ENCODE results near the gene WFS1. TPM values are rescaled to one million over a fixed set of nuclear protein-coding genes. Genes with fewer than 3 reads are reported as not detected.

The WFS1 gene
- total RNA-seq, 2 donors from 2014 or later, result 77.9 to 131 TPM

DNA sequence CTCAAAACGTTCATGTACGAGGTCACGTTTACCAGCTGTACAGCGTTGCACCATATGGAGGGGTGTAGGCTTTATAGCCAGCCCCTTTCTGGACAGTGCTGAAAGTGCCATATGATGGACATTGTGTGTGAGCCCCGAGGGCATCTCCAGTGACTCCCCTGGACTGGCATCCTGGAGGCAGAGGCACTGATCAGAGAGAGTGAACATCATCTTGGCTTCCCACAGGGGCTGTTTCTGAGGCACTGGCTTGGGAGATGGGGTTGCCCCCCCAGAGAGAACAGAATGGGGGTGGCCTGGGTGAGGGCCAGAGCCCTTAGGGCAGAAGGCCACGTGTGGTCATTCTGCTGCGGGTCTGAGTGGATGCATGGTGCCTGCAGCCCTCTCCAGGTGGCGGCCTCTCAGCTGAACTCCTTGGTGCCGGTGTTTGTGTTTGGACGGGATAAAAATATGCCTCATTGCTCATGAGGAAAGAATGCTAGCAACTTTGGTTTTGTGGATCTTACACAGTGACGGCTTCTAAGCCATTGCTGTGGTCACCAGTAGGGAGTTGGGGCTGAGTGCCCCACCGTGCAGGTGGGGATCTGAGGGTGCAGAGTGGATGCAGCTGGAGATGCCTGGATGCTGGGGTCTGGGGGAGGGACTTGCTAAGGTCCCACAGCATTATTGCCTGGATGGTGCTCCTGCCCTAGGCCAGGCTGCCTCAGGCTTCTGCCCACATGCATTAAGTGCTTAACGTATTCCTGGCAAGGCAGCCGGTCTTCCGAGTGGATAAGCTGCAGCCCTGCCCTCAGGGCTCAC is 3.4 kb downstream of the WFS1 start:
- peaks cover 56 to 84% of the 10 kb centered on the region in 2 donors for H3K4me1 ChIP-seq (ENCODE audit: control insufficient read depth in 1 of 2, low read depth in 2 of 2)
- H3K27ac ChIP-seq, result peak overlapping the region; percentile 92 to 96

DNA sequence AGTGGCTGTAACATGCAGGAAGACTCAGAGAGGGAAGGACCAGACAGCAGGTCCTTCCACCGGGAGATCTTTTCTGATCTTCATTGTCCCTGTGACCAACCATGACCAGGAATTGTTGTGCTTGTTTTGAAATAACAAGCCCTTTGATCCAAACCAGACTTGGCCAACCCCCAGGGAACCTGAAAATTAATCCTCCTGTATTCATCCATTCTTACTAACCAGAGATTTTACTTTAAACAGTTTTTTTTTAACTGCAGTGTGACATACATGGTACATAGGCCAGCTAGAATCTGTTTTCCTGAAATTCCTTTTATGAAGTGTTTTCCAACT is 4.0 kb downstream of the WFS1 start:
- Histone ChIP-seq H3K4me1 (ENCODE audit: control insufficient read depth in 1 of 2, low read depth in 2 of 2) (peaks cover 62 to 88% of the 10 kb centered on the region in 2 donors), H3K4me3 (peak overlapping the region; percentile 83), H3K27me3 (replicated peaks; ENCODE audit: insufficient read depth) (no peaks in the 10 kb centered on the region), H3K36me3 (no peaks in the 10 kb centered on the region), H3K27ac (peak overlapping the region; percentile 92 to 96), H3K9me3 (no peaks in the 10 kb centered on the region)
- DNase-seq (ENCODE audit: low spot score), result no peak
- no peak for ATAC-seq (ENCODE audit: insufficient number of reproducible peaks, low FRiP score, low read depth)
- TF ChIP-seq, protein P1, sequence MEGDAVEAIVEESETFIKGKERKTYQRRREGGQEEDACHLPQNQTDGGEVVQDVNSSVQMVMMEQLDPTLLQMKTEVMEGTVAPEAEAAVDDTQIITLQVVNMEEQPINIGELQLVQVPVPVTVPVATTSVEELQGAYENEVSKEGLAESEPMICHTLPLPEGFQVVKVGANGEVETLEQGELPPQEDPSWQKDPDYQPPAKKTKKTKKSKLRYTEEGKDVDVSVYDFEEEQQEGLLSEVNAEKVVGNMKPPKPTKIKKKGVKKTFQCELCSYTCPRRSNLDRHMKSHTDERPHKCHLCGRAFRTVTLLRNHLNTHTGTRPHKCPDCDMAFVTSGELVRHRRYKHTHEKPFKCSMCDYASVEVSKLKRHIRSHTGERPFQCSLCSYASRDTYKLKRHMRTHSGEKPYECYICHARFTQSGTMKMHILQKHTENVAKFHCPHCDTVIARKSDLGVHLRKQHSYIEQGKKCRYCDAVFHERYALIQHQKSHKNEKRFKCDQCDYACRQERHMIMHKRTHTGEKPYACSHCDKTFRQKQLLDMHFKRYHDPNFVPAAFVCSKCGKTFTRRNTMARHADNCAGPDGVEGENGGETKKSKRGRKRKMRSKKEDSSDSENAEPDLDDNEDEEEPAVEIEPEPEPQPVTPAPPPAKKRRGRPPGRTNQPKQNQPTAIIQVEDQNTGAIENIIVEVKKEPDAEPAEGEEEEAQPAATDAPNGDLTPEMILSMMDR (IDR thresholded peaks at IDR 0.05), result no peak

More for the DNA sequence above, 3.4 kb downstream of the WFS1 start:
- no peak for DNase-seq (ENCODE audit: low spot score)
- TF ChIP-seq, protein P1 (IDR thresholded peaks at IDR 0.05), result no peak
- Histone ChIP-seq H3K9me3 (no peaks in the 10 kb centered on the region), H3K27me3 (replicated peaks; ENCODE audit: insufficient read depth) (no peaks in the 10 kb centered on the region), H3K36me3 (no peaks in the 10 kb centered on the region), H3K4me3 (peak overlapping the region; percentile 83)
- ATAC-seq (ENCODE audit: insufficient number of reproducible peaks, low FRiP score, low read depth), result peak; percentile 57

DNA sequence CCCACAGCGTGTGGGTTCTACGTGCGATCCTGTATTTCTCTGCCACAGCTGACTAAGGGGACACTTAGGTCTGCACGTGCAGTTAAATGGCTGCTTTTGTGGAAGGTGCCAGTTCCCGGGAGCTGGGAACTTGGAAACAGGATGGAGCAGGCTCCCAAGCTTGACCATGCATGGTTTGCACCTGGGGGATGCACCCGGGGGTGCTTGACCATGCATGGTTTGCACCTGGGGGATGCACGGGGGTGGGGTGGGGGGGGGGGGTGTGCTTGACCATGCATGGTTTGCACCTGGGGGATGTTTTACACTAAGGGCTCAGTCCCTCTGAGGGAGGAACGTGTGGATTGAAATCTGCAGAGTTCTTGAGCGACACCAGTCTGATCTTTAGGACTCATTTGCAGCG is 5.7 kb downstream of the WFS1 start:
- H3K27me3 ChIP-seq (replicated peaks; ENCODE audit: insufficient read depth), result no peaks in the 10 kb centered on the region
- H3K27ac ChIP-seq, result peak overlapping the region in 1 of 2 donors; percentile 39
- no peaks in the 10 kb centered on the region for H3K36me3 ChIP-seq
- H3K9me3 ChIP-seq, result no peaks in the 10 kb centered on the region
- no peak for DNase-seq (ENCODE audit: low spot score)
- no peak for ATAC-seq (ENCODE audit: insufficient number of reproducible peaks, low FRiP score, low read depth)
- H3K4me1 ChIP-seq (ENCODE audit: control insufficient read depth in 1 of 2, low read depth in 2 of 2), result peaks cover 61 to 97% of the 10 kb centered on the region in 2 donors
- TF ChIP-seq, protein P1 (IDR thresholded peaks at IDR 0.05), result no peak
- no peak overlapping the region for H3K4me3 ChIP-seq

DNA sequence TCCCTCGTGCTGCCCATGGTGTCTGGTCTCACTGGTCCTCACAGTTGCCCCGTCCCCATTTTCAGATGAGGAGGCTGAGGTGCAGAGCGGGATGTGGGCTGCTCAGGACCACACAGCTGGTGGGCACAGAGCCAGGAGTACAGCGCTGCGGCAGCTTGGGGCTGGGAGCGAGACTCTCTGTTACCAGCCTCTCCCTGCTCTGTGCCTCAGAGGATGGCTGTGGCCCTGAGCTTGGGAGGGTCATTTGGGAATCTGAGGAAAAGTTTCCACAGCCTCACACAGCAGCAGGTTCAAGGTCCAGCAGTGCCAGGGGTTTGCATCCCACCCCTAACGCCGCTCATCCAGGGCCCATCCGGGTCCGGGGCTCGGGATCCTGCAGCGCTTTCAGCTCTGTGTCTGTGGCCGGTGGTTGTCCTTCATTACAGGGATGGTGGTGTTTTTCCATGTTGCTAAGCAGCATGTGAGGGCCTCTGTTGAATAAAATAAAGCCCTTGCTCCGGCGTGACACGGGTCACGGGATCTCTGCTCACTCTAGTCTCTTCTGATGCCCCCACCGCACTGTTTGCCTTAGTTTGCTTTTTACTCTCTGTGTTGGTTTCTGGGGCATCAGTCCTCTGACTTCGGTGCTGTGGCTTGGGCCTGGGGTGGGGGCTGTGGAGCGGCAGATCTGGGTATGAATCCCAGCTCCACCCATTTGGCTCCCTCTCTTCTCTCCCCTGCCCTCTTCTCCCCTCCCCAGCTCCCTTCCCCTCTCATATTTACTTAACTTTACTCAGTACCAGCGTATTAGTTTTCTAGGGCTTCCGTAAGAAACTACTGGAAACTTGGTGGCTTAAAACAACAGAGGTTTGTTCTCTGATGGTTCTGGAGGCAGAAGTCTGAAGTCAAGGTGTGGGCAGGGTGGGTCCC is 6.5 kb downstream of the WFS1 start:
- H3K27ac ChIP-seq, result peak overlapping the region; percentile 21 to 61
- no peaks in the 10 kb centered on the region for H3K36me3 ChIP-seq
- peak; percentile 2 for ATAC-seq (ENCODE audit: insufficient number of reproducible peaks, low FRiP score, low read depth)
- peak overlapping the region; percentile 24 for H3K4me3 ChIP-seq
- no peaks in the 10 kb centered on the region for H3K27me3 ChIP-seq (replicated peaks; ENCODE audit: insufficient read depth)
- DNase-seq (ENCODE audit: low spot score), result no peak
- peaks cover 53 to 93% of the 10 kb centered on the region in 2 donors for H3K4me1 ChIP-seq (ENCODE audit: control insufficient read depth in 1 of 2, low read depth in 2 of 2)
- no peaks in the 10 kb centered on the region for H3K9me3 ChIP-seq
- TF ChIP-seq, protein P1 (IDR thresholded peaks at IDR 0.05), result no peak
